EH (cell line): ENCODE measurements around the gene RMC1.
"Not testable (repeated sequence)": the region's sequence is repeated elsewhere in the genome, so short reads cannot be mapped to it uniquely, and the experiment has no call there.

Source experiments
- DNase-seq: peaks from one replicate; pipeline ENCODE4 v3.0.0-alpha.2; 2015; ENCODE audit warnings: low read depth

The RMC1 gene

DNA sequence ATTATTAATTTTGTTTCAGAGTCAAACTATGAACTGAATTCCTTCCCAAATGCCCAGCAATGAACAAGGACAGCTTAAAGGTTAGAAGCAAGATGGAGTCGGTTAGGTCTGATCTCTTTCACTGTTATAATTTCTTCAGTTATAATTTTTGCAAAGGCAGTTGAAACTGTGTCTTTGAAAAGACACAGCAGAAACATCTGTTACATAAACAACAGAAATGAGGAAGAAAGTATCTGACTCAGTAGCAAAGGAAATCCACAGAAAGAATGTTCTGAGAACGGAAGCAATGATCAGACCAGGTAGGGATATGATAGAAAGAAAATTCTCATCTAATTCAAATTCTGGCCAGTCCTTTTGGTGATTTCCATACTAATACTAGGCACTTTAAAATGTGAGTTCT is 5.2 kb upstream of the RMC1 start:
- DNase-seq: no peak

DNA sequence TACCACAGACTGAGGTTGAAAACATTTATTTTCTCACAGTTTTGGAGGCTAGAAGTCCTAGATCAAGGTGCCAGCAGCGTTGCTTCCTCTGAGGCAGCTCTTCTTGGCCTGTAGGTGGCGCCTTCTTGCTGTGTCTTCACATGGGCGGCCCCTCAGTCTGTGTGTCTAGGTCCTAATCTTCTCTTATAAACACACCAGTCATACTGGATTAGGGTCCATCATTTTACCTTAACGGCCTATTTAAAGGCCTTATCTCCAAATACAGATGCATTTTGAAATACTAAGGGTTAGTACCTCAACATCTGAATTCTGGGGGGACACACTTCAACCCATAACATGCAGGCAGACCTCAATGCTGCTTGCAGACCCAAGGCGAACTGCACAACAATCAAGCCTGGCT is 4.4 kb upstream of the RMC1 start:
- peak; percentile 82 for DNase-seq

DNA sequence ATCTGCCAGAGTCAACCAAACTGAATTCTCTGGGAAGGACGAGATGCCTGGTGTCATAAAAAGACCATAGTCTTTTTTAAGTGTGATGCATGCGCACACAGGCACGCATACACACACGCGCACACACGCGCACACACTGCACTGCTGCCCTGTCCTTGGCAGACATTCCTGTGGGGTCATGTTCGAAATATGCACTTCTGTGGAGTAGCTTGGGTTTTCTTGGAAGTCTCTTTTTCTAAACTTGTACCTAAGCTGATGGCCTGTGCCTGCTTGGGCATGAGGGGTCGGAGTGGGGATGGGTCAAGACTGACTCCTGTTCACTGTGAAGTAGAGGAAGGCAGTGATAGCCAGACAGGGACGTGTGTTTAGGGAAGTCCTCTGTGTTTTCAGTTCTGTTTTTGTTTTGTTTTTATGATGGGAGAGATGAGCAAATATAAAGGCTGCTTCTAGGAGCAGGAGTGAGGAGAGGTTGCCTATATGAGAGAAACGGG is 4.0 kb upstream of the RMC1 start:
- peak; percentile 57 for DNase-seq

DNA sequence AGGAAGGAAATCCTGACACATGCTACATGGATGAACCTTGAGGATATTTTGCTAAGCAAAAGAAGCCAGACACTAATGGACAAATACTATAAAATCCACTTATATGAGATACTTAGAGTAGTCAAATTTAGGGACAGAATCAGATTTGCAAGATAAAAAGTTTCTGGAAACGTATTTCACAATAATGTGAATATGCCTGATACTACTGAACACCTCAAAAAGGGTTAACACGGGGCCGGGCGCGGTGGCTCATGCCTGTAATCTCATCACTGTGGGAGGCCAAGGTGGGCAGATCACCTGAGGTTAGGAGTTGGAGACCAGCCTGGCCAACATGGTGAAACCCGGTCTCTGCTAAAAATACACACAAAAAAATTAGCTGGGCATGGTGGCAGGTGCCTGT is 1.7 kb upstream of the RMC1 start:
- DNase-seq: no peak

DNA sequence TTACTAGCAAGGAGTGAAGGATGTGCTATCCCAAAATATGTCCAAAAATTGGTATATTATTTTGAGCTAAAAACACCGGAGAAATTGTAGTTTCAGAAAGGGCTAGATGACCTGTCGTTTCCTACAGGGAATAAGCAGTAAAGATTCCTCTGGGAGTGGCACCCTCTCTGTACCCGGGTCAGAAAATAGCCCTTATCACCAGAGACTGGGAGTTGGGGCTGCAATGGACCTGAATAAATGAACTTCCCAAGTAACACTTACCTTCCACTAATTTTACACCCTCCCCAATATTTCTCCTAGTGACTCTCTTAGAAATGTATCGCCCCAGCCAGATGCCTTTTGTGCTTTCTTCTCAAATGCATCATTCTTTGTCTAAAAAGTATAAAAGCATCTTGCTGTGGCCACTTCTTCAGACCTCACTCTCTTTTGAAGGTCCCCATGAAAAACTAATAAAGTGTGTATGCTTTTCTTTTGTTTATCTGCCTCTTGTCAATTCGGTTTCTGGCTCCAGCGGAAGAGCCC is 734 bp upstream of the RMC1 start:
- DNase-seq: no peak

DNA sequence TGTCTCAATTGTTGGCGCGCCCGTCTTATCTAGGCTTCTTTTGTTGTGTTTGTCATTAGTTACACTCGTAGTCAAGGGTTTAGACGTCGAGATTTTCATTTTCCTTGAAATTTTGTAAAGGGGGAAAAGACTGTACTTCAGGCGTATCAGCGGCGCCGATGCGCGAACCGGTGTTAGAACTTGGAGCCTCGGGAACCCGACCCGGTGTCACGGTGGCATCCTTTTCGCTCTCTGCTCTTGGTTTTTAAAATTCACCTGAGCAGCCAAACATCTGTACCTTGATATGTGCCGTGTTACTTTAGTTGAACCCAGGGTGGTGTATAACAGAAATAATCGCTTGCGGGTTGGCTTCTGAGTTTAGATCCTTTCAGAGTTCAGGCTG is 643 bp downstream of the RMC1 start:
- DNase-seq: peak; percentile 11

DNA sequence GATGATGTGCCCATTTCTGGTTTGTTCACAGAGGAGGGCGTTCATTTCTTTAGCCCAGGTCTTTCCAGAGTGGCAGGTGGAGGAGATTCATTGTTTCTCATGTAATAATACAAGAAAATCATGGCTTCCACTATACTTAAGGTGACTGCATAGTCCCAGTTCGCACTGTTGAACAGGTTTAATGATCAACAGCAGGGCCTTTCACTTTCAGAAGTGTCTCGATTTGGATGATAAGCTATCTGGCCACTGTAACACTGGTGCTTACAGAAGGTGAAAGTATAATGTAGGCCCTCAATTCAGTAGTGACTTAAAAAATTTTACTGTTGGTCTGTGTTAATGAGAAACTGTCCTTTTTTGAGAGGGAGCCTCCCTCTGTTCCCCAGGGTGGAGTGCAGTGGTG is 1.4 kb downstream of the RMC1 start:
- DNase-seq: no peak

DNA sequence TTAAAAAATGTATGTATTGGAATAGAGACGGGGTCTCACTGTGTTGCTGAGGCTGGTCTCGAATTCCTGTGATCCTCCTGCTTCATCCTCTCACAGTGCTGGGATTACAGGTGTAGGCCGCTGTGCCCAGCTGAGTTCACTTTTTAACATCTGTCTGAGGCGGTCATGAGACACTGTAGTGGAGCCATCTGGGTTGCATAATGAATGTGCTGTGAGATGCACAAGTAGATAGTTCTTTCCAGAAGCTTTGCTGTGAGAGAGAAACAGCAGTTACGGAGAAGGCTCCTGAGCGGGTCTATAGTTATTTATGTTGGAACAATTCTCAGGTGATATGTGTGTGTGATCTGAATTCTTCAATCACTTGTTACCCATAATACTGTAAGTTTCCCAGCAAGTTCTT is 3.1 kb downstream of the RMC1 start:
- DNase-seq: no peak

DNA sequence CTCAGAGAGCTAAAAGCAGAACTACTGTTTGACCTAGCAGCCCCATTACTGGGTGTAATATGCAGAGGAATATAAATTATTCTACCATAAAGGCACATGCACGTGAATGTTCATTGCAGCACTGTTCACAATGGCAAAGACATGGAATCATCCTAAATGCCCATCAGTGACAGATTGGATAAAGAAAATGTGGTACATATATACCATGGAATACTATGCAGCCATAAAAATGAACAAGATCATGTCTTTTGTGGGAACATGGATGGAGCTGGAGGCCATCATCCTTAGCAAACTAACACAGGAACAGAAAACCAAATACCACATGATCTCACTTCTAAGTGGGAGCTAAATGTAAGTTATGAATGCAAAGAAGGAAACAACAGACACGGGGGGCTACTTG is 7.6 kb downstream of the RMC1 start:
- not testable (repeated sequence) for DNase-seq

DNA sequence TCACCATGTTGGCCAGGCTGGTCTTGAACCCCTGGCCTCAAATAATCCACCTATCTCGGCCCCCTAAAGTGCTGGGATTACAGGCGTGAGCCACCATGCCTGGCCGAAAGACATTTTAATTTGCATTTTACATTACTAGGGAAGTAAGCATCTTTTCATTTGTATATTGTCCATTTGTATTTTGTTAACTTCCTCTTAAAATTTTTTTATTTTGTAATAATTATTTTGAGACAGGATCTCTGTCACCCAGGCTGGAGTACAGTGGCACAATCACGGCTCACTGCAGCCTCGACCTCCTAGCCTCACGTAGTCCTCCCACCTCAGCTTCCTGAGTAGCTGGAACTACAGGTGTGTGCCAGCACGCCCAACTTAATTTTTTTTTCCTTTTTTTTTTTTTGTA is 8.9 kb downstream of the RMC1 start:
- DNase-seq: not testable (repeated sequence)

DNA sequence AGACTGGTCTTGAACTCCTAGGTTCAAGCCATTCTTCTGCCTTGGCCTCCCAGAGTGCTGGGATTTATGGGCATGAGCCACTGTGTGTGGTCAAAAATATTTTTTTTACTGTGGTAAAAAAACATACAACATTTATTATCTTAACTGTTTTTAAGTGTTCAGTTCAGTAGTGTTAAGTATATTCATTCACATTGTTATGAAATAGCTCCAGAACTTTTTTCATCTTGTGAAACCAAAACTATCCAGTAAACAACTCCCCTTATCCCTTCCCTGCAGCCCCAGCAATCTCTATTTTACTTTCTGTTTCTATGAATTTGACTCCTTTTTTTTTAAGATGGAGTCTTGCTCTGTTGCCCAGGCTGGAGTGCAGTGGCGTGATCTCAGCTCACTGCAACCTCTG is 9.3 kb downstream of the RMC1 start:
- peak; percentile 55 for DNase-seq

DNA sequence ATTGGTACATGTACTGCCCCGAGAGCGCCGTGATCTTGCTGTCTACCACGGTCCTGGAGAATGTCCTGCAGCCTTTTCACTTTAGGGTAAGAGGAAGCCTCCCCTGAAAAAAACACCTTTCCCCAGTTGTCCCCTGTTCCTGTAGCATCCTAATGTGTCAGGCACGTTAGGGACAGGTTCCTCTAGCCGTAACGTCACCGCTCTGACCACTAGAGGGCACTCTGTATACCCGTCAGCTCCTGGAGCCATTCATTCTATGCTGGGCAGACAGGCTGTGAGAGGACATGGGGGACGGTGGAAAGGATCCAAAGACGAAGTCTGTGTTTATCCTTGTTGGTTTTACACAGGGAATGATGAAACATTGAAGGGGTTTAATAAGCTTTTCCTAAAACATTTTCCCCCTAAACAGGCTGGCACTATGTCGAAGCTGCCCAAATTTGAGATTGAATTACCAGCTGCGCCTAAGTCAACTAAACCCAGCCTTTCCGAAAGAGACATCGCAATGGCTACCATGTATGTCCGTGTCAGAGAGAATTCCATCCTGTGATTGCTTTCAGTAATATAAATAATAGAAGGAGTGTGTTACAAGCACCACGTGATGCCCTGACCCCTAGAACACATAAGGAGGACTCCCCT is 12.7 kb downstream of the RMC1 start:
- DNase-seq: peak; percentile 83

DNA sequence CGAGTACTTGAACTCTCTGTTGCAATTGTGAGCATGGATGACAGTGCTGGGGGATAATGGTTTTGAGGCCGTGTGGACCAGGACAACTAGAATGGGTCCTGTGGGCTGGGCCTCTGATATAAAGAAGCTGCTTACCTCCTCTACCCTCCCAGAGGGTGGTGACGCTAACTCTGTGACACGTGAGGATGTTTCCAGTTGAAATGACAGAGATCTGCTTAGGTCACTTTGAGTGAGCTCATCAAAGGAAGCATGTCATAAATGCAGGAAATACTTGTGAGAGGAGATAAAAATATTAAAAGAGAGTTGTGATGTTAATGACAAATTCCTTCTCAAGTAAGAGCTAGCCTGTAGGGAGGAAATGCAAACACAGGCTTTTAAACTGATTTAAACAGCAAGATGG is 16.4 kb downstream of the RMC1 start:
- peak; percentile 69 for DNase-seq

DNA sequence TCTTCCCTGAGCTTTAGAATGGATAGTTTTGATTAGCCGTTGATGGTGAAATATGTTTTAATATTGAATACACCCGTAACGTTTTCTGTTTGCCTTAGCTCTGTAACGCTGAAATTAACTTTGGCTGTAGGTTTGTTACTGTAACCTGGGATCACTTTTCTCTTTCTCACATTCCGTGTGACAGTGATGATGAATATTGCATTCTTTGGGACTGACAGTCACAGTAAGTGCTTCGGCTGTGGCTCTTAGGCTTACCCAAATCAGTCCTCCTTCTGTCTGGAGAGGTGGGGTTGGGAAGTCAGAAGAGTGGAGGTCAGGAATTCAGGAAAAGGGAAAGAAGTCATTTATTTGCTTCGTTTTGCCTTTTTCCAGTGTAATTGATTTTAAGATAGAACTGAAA is 18.0 kb downstream of the RMC1 start:
- DNase-seq: peak; percentile 33

DNA sequence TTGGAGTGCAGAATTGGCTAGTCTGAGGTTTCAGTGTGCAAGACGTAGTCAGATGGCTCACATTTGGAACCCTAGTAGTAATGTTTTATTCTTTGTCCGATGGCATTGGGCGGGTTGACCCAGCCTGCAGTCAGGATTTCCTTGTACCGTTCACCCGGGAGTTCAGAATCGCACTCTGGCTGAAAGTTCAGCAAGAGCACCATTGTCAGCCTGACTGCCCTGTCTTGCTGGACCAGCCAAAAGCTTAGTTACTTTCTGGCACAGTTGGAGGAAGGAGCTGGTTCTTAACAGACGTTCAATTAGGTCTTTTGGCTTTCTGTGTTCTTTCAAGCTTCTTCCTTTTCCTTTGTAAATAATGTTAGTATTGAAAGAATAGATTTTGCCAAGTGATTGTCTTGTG is 18.6 kb downstream of the RMC1 start:
- DNase-seq: no peak

DNA sequence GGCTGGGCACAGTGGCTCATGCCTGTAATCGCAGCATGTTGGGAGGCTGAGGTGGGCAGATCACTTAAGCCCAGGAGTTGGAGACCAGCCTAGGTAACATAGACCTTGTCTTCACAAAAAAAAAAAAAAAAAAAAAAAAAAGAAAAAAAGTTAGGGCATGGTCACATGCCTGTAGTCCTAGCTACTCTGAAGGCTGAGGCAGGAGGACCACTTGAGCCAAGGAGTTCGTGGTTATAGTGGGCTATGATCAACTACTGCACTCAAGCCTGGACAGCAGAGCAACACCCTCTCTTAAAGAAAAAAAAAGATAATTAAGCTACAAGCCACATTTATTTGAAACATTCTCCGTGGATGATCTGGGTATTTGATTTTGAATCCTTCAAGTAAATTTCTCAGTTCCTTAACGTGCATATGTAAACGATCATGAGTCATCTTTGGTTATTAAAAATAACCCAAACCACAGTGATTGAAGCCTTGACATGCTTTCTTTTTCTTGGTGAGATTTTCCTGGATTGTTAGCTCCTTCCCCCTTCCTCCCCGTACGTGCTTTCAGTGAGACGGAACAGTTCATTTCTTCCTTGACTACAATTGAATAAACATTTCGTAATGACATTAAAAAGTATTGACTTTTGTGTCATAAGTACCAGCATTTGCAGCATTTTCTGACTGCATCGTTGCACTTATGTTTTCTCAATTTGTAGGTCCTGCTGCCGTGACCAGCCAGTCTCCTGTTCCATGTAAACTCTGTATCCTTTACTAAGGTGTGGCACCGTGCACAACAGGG is 20.3 kb downstream of the RMC1 start:
- DNase-seq: peak; percentile 86

DNA sequence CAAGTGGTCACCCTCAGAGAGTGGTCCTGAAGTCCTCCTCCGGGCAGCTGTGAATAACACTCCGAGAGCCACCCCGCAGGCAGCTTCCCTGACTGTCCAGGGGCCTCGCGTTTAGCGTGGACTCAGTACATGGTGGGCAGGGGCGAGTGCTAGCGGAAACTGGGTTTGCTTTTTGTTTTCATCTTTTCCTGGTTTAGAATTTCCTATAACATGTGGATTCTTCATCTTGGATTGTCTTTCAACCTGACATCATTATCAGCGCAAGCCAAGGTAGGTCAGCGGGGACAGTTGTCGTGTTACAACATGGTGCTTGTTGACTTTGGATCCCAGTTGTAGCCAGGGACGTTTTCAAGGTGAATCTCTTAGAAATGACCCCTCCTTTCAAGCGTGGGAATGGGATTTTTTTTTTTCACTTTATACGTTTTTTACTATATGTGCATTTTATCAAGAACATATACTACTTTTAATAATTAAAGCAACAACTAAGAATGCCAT is 20.9 kb downstream of the RMC1 start:
- DNase-seq: no peak

DNA sequence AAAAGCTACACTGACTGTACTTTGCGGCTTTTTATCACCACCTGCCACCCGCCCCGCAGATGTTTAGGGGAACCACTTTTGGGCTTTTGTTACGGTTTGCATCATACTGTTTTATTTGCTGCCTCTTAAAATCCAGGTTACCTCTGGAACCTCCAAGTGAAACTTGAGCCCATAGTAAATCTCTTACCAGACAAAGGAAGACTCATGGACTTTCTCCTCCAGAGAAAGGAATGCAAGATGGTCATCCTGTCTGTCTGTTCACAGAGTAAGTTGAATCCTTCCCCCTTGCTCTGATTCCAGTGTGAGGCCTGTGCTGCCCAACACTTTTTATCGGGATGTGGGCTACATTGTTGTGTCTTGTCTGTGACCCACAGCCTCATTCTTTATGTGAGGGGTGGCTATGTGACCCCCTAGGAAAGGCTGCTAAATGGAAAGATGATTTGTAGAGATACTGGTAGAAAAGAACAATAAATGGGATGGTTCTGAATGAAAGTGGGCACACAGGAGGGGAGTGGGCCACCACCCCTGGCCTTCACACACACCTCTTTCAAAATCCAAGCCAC is 23.3 kb downstream of the RMC1 start:
- DNase-seq: peak; percentile 54

DNA sequence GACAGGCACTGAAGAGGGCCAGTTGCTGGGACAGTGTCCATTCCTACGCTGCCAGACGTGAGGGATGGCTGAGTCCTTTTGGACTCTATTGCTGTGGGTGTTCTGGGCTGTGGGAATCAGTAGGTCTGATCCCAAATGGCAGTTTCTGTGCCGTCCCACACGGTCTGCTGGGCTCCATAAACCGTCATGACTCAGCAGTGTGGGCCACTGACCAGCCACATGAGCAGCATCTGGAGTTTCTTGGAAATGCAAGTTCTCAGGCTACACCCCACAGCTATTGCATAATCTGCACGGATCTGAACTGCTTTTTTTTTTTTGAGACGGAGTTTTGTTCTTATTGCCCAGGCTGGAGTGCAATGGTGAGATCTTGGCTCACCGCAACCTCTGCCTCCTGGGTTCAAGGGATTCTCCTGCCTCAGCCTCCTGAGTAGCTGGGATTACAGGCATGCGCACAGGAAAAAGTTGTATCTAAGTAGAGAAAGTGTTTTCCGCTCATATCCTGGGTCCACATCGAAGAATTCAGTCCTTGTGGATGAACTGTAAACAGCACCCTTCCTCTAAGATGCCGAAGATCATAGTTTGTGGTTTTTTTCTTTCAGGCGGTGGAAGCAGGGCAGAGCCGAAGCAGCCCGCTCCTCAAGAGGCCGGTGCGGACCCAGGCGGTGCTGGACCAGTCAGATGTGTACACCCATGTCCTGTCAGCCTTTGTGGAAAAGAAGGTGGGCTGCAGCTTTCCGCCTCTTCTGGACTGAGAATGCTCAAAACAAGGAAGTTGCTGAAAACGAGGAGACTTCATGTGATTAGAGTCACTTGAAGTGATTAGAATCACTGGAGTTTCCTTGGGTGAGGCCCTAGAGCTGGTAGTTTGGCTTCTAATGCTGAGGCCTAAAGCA is 25.5 kb downstream of the RMC1 start:
- DNase-seq: peak; percentile 82

DNA sequence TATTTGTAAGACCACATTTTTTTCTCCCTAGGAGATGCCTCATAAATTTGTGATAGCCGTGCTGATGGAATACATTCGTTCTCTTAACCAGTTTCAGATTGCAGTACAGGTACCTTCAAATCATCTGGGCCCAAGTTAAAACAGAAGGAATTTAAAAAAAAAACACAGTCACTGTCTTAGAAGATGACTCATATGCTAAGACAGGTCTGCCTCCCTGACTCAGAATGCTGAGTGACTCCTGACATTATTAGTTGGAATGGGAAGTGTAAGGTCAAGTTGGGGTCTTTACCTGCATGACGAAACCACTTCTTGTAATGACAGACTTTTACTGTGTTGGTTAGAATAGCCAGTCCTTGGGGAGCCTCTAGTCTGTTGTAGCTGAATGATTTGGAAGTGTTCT is 26.3 kb downstream of the RMC1 start:
- DNase-seq: peak; percentile 72

DNA sequence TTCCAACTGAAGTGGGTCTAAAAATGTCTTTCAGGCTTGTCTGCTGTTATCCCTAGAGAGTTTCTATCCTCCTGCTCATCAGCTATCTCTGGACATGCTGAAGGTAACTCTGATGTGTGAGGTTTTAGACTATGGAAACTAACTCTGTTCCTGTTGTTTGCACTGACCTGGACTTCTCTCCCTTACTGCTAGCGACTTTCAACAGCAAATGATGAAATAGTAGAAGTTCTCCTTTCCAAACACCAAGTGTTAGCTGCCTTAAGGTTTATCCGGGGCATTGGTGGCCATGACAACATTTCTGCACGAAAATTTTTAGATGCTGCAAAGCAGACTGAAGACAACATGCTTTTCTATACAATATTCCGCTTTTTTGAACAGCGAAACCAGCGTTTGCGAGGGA is 26.9 kb downstream of the RMC1 start:
- no peak for DNase-seq

DNA sequence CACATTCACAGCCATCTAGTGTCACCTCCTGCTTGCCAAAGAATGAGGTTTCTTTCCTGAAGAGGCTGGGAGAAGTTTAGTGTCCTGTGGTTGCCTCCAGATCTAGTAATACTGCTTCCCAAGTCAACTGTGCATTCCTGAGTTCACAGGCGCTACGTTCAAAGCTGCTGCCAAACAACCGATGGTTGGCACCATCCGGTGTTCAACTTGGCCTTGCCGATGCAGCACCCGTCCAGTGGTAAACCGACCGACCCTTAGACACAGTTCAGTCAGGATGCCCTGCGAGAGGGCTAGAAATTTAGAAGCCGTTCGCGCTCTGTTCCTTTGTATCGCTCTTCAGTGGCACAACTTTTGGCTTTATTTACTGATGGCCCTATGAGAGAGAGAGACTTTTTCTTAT is 28.6 kb downstream of the RMC1 start:
- no peak for DNase-seq
